SK-N-SH treated with all-trans-retinoic acid at 6 μM for 48 hours (cell line): Measurements from ENCODE around the gene B4GALT2.
A peak's percentile ranks its signal among the peaks of the same experiment; 100 is the strongest.

ENCODE experiments used
- ATAC-seq: fragments of 200-7000 bp; cut with Tn5 transposase; 3 replicates; pipeline ENCODE4 v1.9.1; 2020; ENCODE audit warnings: mild to moderate bottlenecking, moderate library complexity
- ARNTL ChIP-seq: fragments of 450-650 bp; formaldehyde crosslinking; IDR thresholded peaks from 2 replicates; pipeline ENCODE4 v1.5.0; 2020; ENCODE audit warnings: low read depth, mild to moderate bottlenecking, moderate library complexity, borderline replicate concordance
- BACH2 ChIP-seq: fragments of 250-450 bp; sonication (Bioruptor Pico); IDR thresholded peaks from 2 replicates; pipeline ENCODE4 v1.9.0; 2021; ENCODE audit warnings: mild to moderate bottlenecking, borderline replicate concordance
- CSDC2 ChIP-seq: fragments of 250-450 bp; sonication (Bioruptor Pico); IDR thresholded peaks from 2 replicates; pipeline ENCODE4 v1.5.0; 2020; ENCODE audit warnings: mild to moderate bottlenecking, moderate library complexity
- CSRNP3 ChIP-seq: fragments of 250-450 bp; sonication (Bioruptor Pico); IDR thresholded peaks from 2 replicates; pipeline ENCODE4 v1.5.1; 2021; ENCODE audit warnings: mild to moderate bottlenecking, moderate library complexity
- GLIS3 ChIP-seq: fragments of 250-450 bp; sonication (Bioruptor Pico); IDR thresholded peaks from 2 replicates; pipeline ENCODE4 v1.5.0; 2020; ENCODE audit warnings: mild to moderate bottlenecking, moderate library complexity
- ISL1 ChIP-seq: fragments of 250-450 bp; sonication (Bioruptor Pico); IDR thresholded peaks from 2 replicates; pipeline ENCODE4 v2.1.2; 2022; ENCODE audit warnings: mild to moderate bottlenecking, moderate library complexity
- PATZ1 ChIP-seq: fragments of 250-450 bp; sonication (Bioruptor Pico); IDR thresholded peaks from 2 replicates; pipeline ENCODE4 v1.8.0; 2020; ENCODE audit warnings: mild to moderate bottlenecking, moderate library complexity, borderline replicate concordance
- POU6F1 ChIP-seq: fragments of 250-450 bp; sonication (Bioruptor Pico); IDR thresholded peaks from 2 replicates; pipeline ENCODE4 v1.8.0; 2021; ENCODE audit warnings: low read depth, mild to moderate bottlenecking, moderate library complexity, borderline replicate concordance
- PPARA ChIP-seq: fragments of 250-450 bp; sonication (Bioruptor Pico); IDR thresholded peaks from 2 replicates; pipeline ENCODE4 v1.5.0; 2020; ENCODE audit warnings: mild to moderate bottlenecking, borderline replicate concordance
- TCF4 ChIP-seq: fragments of 250-450 bp; sonication (Bioruptor Pico); IDR thresholded peaks from 2 replicates; pipeline ENCODE4 v1.8.0; 2021; ENCODE audit warnings: mild to moderate bottlenecking, moderate library complexity, borderline replicate concordance
- TOX ChIP-seq: fragments of 250-450 bp; sonication (Bioruptor Pico); IDR thresholded peaks from 2 replicates; pipeline ENCODE4 v1.8.0; 2021; ENCODE audit warnings: mild to moderate bottlenecking, moderate library complexity, borderline replicate concordance
- ZC3H10 ChIP-seq: fragments of 250-450 bp; sonication (Bioruptor Pico); IDR thresholded peaks from 2 replicates; pipeline ENCODE4 v1.5.1; 2021; ENCODE audit warnings: mild to moderate bottlenecking, moderate library complexity
- ZFP30 ChIP-seq: fragments of 450-650 bp; formaldehyde crosslinking; IDR thresholded peaks from 2 replicates; pipeline ENCODE4 v1.5.0; 2022; ENCODE audit warnings: mild to moderate bottlenecking, moderate library complexity
- ZNF565 ChIP-seq: fragments of 450-650 bp; formaldehyde crosslinking; conservative IDR thresholded peaks from 2 replicates; pipeline ENCODE4 v1.5.0; 2020; ENCODE audit warnings: low read depth, mild to moderate bottlenecking, moderate library complexity

B4GALT2 gene

GRCh38 chr1:44034423-44034822 lies 55.4 kb downstream of the B4GALT2 start:
- ATAC-seq: no peak
- TF ChIP-seq ZNF565 (CRISPR knock-in tag) (no peak), ISL1 (CRISPR knock-in tag) (no peak), PATZ1 (CRISPR knock-in tag) (no peak)

GRCh38 chr1:44034976-44035716 lies 56.1 kb downstream of the B4GALT2 start:
- ATAC-seq: no peak
- TF ChIP-seq ISL1 (CRISPR knock-in tag) (no peak), ZFP30 (no peak), ZNF565 (CRISPR knock-in tag) (no peak), POU6F1 (CRISPR knock-in tag) (no peak), PPARA (CRISPR knock-in tag) (no peak), PATZ1 (CRISPR knock-in tag) (no peak)
- TF ChIP-seq, all 23 proteins: peak for 0

GRCh38 chr1:44035726-44036408 lies 56.9 kb downstream of the B4GALT2 start:
- ATAC-seq: peak; percentile 3; the same call in 1 of the 3 replicates
- TF ChIP-seq GLIS3 (CRISPR knock-in tag) (no peak), BACH2 (CRISPR knock-in tag) (no peak), ISL1 (CRISPR knock-in tag) (no peak), TOX (no peak)
- TF ChIP-seq, all 23 proteins: peak for 0

GRCh38 chr1:44036409-44037139 lies 57.6 kb downstream of the B4GALT2 start:
- TF ChIP-seq ARNTL (CRISPR knock-in tag) (no peak), PATZ1 (CRISPR knock-in tag) (no peak), TCF4 (CRISPR knock-in tag) (no peak), CSDC2 (no peak), GLIS3 (CRISPR knock-in tag) (no peak), CSRNP3 (CRISPR knock-in tag) (no peak), ZC3H10 (CRISPR knock-in tag) (no peak), TOX (no peak)
- peak; percentile 85 for ATAC-seq
